ENCODE measurements around the gene FHAD1. TPM values are rescaled to one million over a fixed set of nuclear protein-coding genes. Genes with fewer than 3 reads are reported as not detected.

FHAD1 gene
- total and polyA plus RNA-seq, 10 of the 15 experiments (the other 5 are each of a cell fraction or from before 2014, with no cell fraction given), result 0.09 to 1.0 (median 0.32) TPM; not detected in 2

GRCh38 chr1:15357612-15358207 is 110.7 kb downstream of the FHAD1 start:
- CTCF ChIA-PET, result no interaction called here
- H3K4me1 ChIP-seq (ENCODE audit: control insufficient read depth, insufficient read depth, low read length), result peaks cover 9% of the 10 kb centered on the region
- no peak overlapping the region for H2AFZ ChIP-seq (ENCODE audit: control insufficient read depth, low read depth, low read length)
- no peak for ATAC-seq
- no peak overlapping the region for H3K4me2 ChIP-seq (ENCODE audit: control insufficient read depth, insufficient read depth)
- no TSS peak for BruUV-seq (replicated peaks)
- SMC1A ChIA-PET (ENCODE audit: uncharacterized antibody, unreplicated experiment), result interaction anchor here (0.6 kb wide), 1 partner anchor 556 kb away, joined by 3 read pairs; no protein-coding TSS in a partner anchor
- in situ Hi-C loops (cut with MboI), result no loop called here
- H3K27ac ChIP-seq (ENCODE audit: control insufficient read depth, insufficient read depth), result no peak overlapping the region
- no peak for DNase-seq (ENCODE audit: low read depth, low spot score)
- no peaks in the 10 kb centered on the region for H3K79me2 ChIP-seq (ENCODE audit: control insufficient read depth, insufficient read depth, low read length)
- no peaks in the 10 kb centered on the region for H3K9me3 ChIP-seq (replicated peaks; ENCODE audit: control insufficient read depth, insufficient read depth, low read length)
- intact Hi-C loops (cut with micrococcal nuclease; ENCODE audit: unreplicated experiment), result no loop called here
- POLR2A ChIA-PET, result no interaction called here
- no peaks in the 10 kb centered on the region for H3K27me3 ChIP-seq (replicated peaks in 1 of 2; ENCODE audit: control insufficient read depth in 2 of 2, insufficient read depth in 2 of 2, low read length in 1 of 2)
- H3K36me3 ChIP-seq (ENCODE audit: control insufficient read depth in 2 of 2, insufficient read depth in 2 of 2, low read length in 1 of 2), result no peaks in the 10 kb centered on the region
- no peak overlapping the region for H3K9ac ChIP-seq (ENCODE audit: control insufficient read depth, insufficient read depth, low read length)
- RAD21 ChIA-PET (ENCODE audit: unreplicated experiment), result interaction anchor here (1.2 kb wide), 1 partner anchor 73 kb away, joined by 3 read pairs; no protein-coding TSS in a partner anchor
- FAIRE-seq, result no peak
- H4K20me1 ChIP-seq (ENCODE audit: control insufficient read depth, insufficient read depth), result no peaks in the 10 kb centered on the region
- H3K4me3 ChIP-seq, result no peak overlapping the region
- WGBS (ENCODE audit: insufficient coverage, insufficient replicate concordance, low lambda C conversion rate, missing lambda C conversion rate), result 39% methylated on average over 7 of the region's 8 CpGs
- TF ChIP-seq EP300 (IDR thresholded peaks at IDR 0.05; ENCODE audit: borderline replicate concordance in 1 of 2, control insufficient read depth in 1 of 2, low read depth in 2 of 2, low read length in 2 of 2), result no peak
- no peak for TF ChIP-seq MTA3 (IDR thresholded peaks at IDR 0.05; ENCODE audit: borderline replicate concordance, low read length)
- no peak for TF ChIP-seq POLR2A (IDR thresholded peaks at IDR 0.05; ENCODE audit: low read depth, low read length)
- no peak for TF ChIP-seq SIX5 (IDR thresholded peaks at IDR 0.05; ENCODE audit: low read depth, low read length, severe bottlenecking)
- no peak for TF ChIP-seq ZNF592 (IDR thresholded peaks at IDR 0.05)
- no peak for TF ChIP-seq ZBTB40 (IDR thresholded peaks at IDR 0.05; ENCODE audit: borderline replicate concordance)
- TF ChIP-seq BCL11A (IDR thresholded peaks at IDR 0.05; ENCODE audit: low read depth, low read length), result no peak
- no peak for TF ChIP-seq MAX (IDR thresholded peaks at IDR 0.05; ENCODE audit: low read depth, low read length)
- no peak for TF ChIP-seq HDGF (IDR thresholded peaks at IDR 0.05)
- no peak for TF ChIP-seq BCLAF1 (IDR thresholded peaks at IDR 0.05)
